Large intestine (tissue), 3 donors: ENCODE measurements around the gene CRYBB3. TPM values are rescaled to one million over a fixed set of nuclear protein-coding genes. Genes with fewer than 3 reads are reported as not detected.
"Not testable (repeated sequence)": the region's sequence is repeated elsewhere in the genome, so short reads cannot be mapped to it uniquely, and the experiment has no call there.

Experiments
- DNase-seq, 2 donors: peaks; one replicate each; pipeline versions ENCODE4 v3.0.0 to v3.0.0-alpha.2; 2013
- H3K27ac ChIP-seq: one replicate; pipeline ENCODE4 v1.5.1; 2013; ENCODE audit warnings: low read length
- H3K27me3 ChIP-seq: 2 replicates; pipeline ENCODE4 v1.6.1; 2013; ENCODE audit warnings: low read length; ENCODE audit not compliant: control insufficient read depth, insufficient read depth
- H3K36me3 ChIP-seq: 2 replicates; pipeline ENCODE4 v1.6.1; 2013; ENCODE audit warnings: low read length; ENCODE audit not compliant: control insufficient read depth, insufficient read depth
- H3K4me1 ChIP-seq: one replicate; pipeline ENCODE4 v1.6.1; 2013; ENCODE audit warnings: low read length; ENCODE audit not compliant: control insufficient read depth, insufficient read depth
- H3K4me3 ChIP-seq: one replicate; pipeline ENCODE4 v1.5.1; 2013; ENCODE audit warnings: low read length
- H3K9me3 ChIP-seq: one replicate; pipeline ENCODE4 v1.6.1; 2013; ENCODE audit warnings: mild to moderate bottlenecking, low read depth, low read length, moderate library complexity; ENCODE audit not compliant: control insufficient read depth
- WGBS: methylation state at CpG from one replicate; pipeline ENCODE4 v1.1.5; 2013; ENCODE audit warnings: low lambda C conversion rate; ENCODE audit not compliant: insufficient coverage; 5-methylcytosine and 5-hydroxymethylcytosine counted together
- polyA plus RNA-seq: library from polyadenylated mRNA; unstranded; fragments of 120-200 nt; gene quantifications from one replicate; pipeline ENCODE4 v1.2.1, GENCODE V29; 2013

The CRYBB3 gene
- polyA plus RNA-seq, 1 donor, result 0.16 TPM

GRCh38 chr22:25192406-25192805 is 7.3 kb upstream of the CRYBB3 start:
- H3K36me3 ChIP-seq, result peaks cover 45% of the 10 kb centered on the region
- no peak for DNase-seq
- no peaks in the 10 kb centered on the region for H3K4me1 ChIP-seq

GRCh38 chr22:25193130-25193529 is 6.5 kb upstream of the CRYBB3 start:
- no peaks in the 10 kb centered on the region for H3K4me1 ChIP-seq
- DNase-seq, result peak in 1 of 2 donors; percentile 16
- WGBS, result 25% methylated on average over 3 of the region's 4 CpGs
- no peaks in the 10 kb centered on the region for H3K9me3 ChIP-seq
- no peak overlapping the region for H3K27ac ChIP-seq
- H3K4me3 ChIP-seq, result no peak overlapping the region
- H3K36me3 ChIP-seq, result peaks cover 48% of the 10 kb centered on the region
- H3K27me3 ChIP-seq, result no peaks in the 10 kb centered on the region

More at GRCh38 chr22:25192406-25192805, 7.3 kb upstream of the CRYBB3 start:
- Histone ChIP-seq H3K27me3 (no peaks in the 10 kb centered on the region), H3K9me3 (no peaks in the 10 kb centered on the region), H3K27ac (no peak overlapping the region), H3K4me3 (no peak overlapping the region)
- WGBS, result no CpG with 5 or more reads among the region's 12 CpGs

- no peak overlapping the region for H3K27ac ChIP-seq
- H3K4me1 ChIP-seq, result no peaks in the 10 kb centered on the region
- no peak overlapping the region for H3K4me3 ChIP-seq
- WGBS, result 100% methylated on average over 1 of the region's 3 CpGs
- H3K36me3 ChIP-seq, result peaks cover 48% of the 10 kb centered on the region
- H3K9me3 ChIP-seq, result no peaks in the 10 kb centered on the region
- no peaks in the 10 kb centered on the region for H3K27me3 ChIP-seq
- no peak for DNase-seq
These were observed 6.1 kb upstream of the CRYBB3 start for GRCh38 chr22:25193548-25193947.

- Histone ChIP-seq H3K9me3 (no peaks in the 10 kb centered on the region), H3K27me3 (no peaks in the 10 kb centered on the region), H3K27ac (no peak overlapping the region), H3K4me1 (no peaks in the 10 kb centered on the region), H3K36me3 (peaks cover 37% of the 10 kb centered on the region), H3K4me3 (no peak overlapping the region)
- WGBS, result 93% methylated on average over 2 of the region's 5 CpGs
- DNase-seq, result no peak
These were observed 3.3 kb upstream of the CRYBB3 start for GRCh38 chr22:25196326-25196725.

- H3K4me3 ChIP-seq, result no peak overlapping the region
- H3K9me3 ChIP-seq, result no peaks in the 10 kb centered on the region
- no CpG with 5 or more reads among the region's 4 CpGs for WGBS
- no peak overlapping the region for H3K27ac ChIP-seq
- no peaks in the 10 kb centered on the region for H3K27me3 ChIP-seq
- no peaks in the 10 kb centered on the region for H3K4me1 ChIP-seq
- DNase-seq, result no peak
- H3K36me3 ChIP-seq, result peaks cover 29% of the 10 kb centered on the region
These were observed 2.3 kb upstream of the CRYBB3 start for GRCh38 chr22:25197340-25197739.

GRCh38 chr22:25200967-25201366 is 1.3 kb downstream of the CRYBB3 start:
- Histone ChIP-seq H3K27ac (no peak overlapping the region), H3K9me3 (no peaks in the 10 kb centered on the region)

GRCh38 chr22:25201557-25202273 is 2.1 kb downstream of the CRYBB3 start:
- Histone ChIP-seq H3K36me3 (peaks cover 6% of the 10 kb centered on the region), H3K9me3 (no peaks in the 10 kb centered on the region), H3K27me3 (no peaks in the 10 kb centered on the region), H3K27ac (no peak overlapping the region), H3K4me3 (no peak overlapping the region), H3K4me1 (no peaks in the 10 kb centered on the region)
- no peak for DNase-seq
- no CpG with 5 or more reads among the region's 10 CpGs for WGBS

More at GRCh38 chr22:25200967-25201366, 1.3 kb downstream of the CRYBB3 start:
- H3K36me3 ChIP-seq, result peaks cover 12% of the 10 kb centered on the region
- no peaks in the 10 kb centered on the region for H3K4me1 ChIP-seq
- DNase-seq, result no peak
- no peaks in the 10 kb centered on the region for H3K27me3 ChIP-seq
- WGBS, result no CpG with 5 or more reads among the region's 7 CpGs
- H3K4me3 ChIP-seq, result no peak overlapping the region

GRCh38 chr22:25202290-25202921 is 2.7 kb downstream of the CRYBB3 start:
- Histone ChIP-seq H3K27me3 (no peaks in the 10 kb centered on the region), H3K4me1 (no peaks in the 10 kb centered on the region), H3K9me3 (no peaks in the 10 kb centered on the region), H3K36me3 (peaks cover 3% of the 10 kb centered on the region), H3K27ac (no peak overlapping the region), H3K4me3 (no peak overlapping the region)
- DNase-seq, result peak; percentile 20 to 23
- WGBS, result no CpG with 5 or more reads among the region's 15 CpGs

GRCh38 chr22:25203082-25203481 is 3.4 kb downstream of the CRYBB3 start:
- 100% methylated on average over 1 of the region's 4 CpGs for WGBS

GRCh38 chr22:25204547-25204946 is 4.9 kb downstream of the CRYBB3 start:
- not testable (repeated sequence) for H3K27me3 ChIP-seq, H3K27ac ChIP-seq, DNase-seq, H3K4me1 ChIP-seq, H3K4me3 ChIP-seq, H3K36me3 ChIP-seq, H3K9me3 ChIP-seq
- no CpG with 5 or more reads among the region's 7 CpGs for WGBS

More at GRCh38 chr22:25203082-25203481, 3.4 kb downstream of the CRYBB3 start:
- H3K9me3 ChIP-seq, result no peaks in the 10 kb centered on the region
- no peak for DNase-seq
- H3K27ac ChIP-seq, result no peak overlapping the region
- no peak overlapping the region for H3K4me3 ChIP-seq
- H3K36me3 ChIP-seq, result no peaks in the 10 kb centered on the region
- H3K4me1 ChIP-seq, result no peaks in the 10 kb centered on the region
- H3K27me3 ChIP-seq, result no peaks in the 10 kb centered on the region
